K562 (cell line): ENCODE results near the gene CACNA1C. TPM values are rescaled to one million over a fixed set of nuclear protein-coding genes. Genes with fewer than 3 reads are reported as not detected.

Source experiments
- ATAC-seq: fragments of 200-7000 bp; cut with Tn5 transposase; 3 replicates; pipeline ENCODE4 v1.9.1; 2020; ENCODE audit warnings: moderate library complexity
- BruUV-seq: library from RNA; stranded (reverse); fragments of 400-500 nt; replicated peaks from 2 replicates; lab custom pipeline; 2021; lab: Mats Ljungman, UMichigan
- CTCF ChIA-PET: fragments of 300-600 bp; formaldehyde crosslinking; extraction: SDS; loops from one replicate; lab custom pipeline; 2021; ENCODE audit warnings: low intra/inter-chr PET ratio; lab: Yijun Ruan, JAX
- POLR2A ChIA-PET: fragments of 300-600, 350-650 bp; sonication (Branson Sonifier 250); formaldehyde crosslinking; extraction: SDS; loops from one replicate; lab custom pipeline; 2021; ENCODE audit warnings: antibody characterized with exemption, inconsistent platforms; lab: Yijun Ruan, JAX
- DNase-seq, 4 experiments: peaks; one replicate each; pipeline versions ENCODE4 v3.0.0 to v3.0.0-alpha.2; 2011 to 2018; ENCODE audit warnings: low spot score in 3 of 4, mixed read lengths in 3 of 4; ENCODE audit errors: extremely low read depth in 1 of 4
- FAIRE-seq: peaks from 2 replicates; lab custom pipeline; 2011; peaks lifted over from hg19 to GRCh38; lab: Jason Lieb, UNC
- H2AFZ ChIP-seq: 2 replicates; pipeline ENCODE4 v1.6.0; 2011; ENCODE audit warnings: low read depth, low read length, control low read depth, inconsistent platforms
- H3K27ac ChIP-seq: fragments of 200-600 bp; 3 replicates; pipeline ENCODE4 v1.8.0; 2011; ENCODE audit warnings: low read depth, mild to moderate bottlenecking, control low read depth, inconsistent platforms, low read length, moderate library complexity, mixed read lengths; ENCODE audit errors: extremely low read depth
- H3K27me3 ChIP-seq, 2 experiments: fragments of 300-600 bp in 1 of 2; 2 replicates in 1 of 2; 3 replicates in 1 of 2; pipeline versions ENCODE4 v1.6.0 to v1.8.0; 2011; ENCODE audit warnings: inconsistent platforms in 2 of 2, low read length in 2 of 2, mild to moderate bottlenecking in 1 of 2, mixed read lengths in 1 of 2, moderate library complexity in 1 of 2; ENCODE audit not compliant: control insufficient read depth in 2 of 2, insufficient read depth in 2 of 2
- H3K36me3 ChIP-seq: fragments of 300-600 bp; 3 replicates; pipeline ENCODE4 v1.8.0; 2011; ENCODE audit warnings: mild to moderate bottlenecking, low read length, inconsistent platforms; ENCODE audit not compliant: control insufficient read depth, insufficient read depth
- H3K4me1 ChIP-seq, 2 experiments: fragments of 200-600 bp in 1 of 2; replicated peaks in 1 of 2; 2 replicates in 1 of 2; 3 replicates in 1 of 2; pipeline versions ENCODE4 v1.5.1 to v1.8.0; 2011; ENCODE audit warnings: inconsistent platforms in 2 of 2, low read length in 2 of 2, mild to moderate bottlenecking in 1 of 2, mixed read lengths in 1 of 2, moderate library complexity in 1 of 2; ENCODE audit not compliant: control insufficient read depth in 2 of 2, insufficient read depth in 2 of 2
- H3K4me2 ChIP-seq: 2 replicates; pipeline ENCODE4 v1.6.1; 2011; ENCODE audit warnings: low read length, control low read depth, inconsistent platforms, mixed read lengths; ENCODE audit not compliant: insufficient read depth
- H3K4me3 ChIP-seq: fragments of 200-600 bp; sonication (generic), shearing (Covaris generic); 2 replicates; pipeline ENCODE4 v1.5.1; 2016; ENCODE audit warnings: control low read depth, inconsistent platforms
- H3K79me2 ChIP-seq: fragments of 200-600 bp; 3 replicates; pipeline ENCODE4 v1.8.0; 2011; ENCODE audit warnings: low read length, inconsistent platforms; ENCODE audit not compliant: control insufficient read depth, insufficient read depth
- H3K9ac ChIP-seq, 2 experiments: 2 replicates each; pipeline versions ENCODE4 v1.6.0 to v1.6.1; 2011; ENCODE audit warnings: low read depth in 2 of 2, low read length in 2 of 2, control low read depth in 1 of 2, inconsistent platforms in 1 of 2, mild to moderate bottlenecking in 1 of 2, mixed read lengths in 1 of 2; ENCODE audit not compliant: insufficient read depth in 1 of 2
- H3K9me1 ChIP-seq: one replicate; pipeline ENCODE4 v1.6.0; 2011; ENCODE audit warnings: inconsistent platforms, mild to moderate bottlenecking, low read length, moderate library complexity; ENCODE audit not compliant: control insufficient read depth, insufficient read depth
- H3K9me3 ChIP-seq: replicated peaks from 2 replicates; pipeline ENCODE4 v1.5.1; 2011; ENCODE audit warnings: low read depth, low read length, inconsistent platforms; ENCODE audit not compliant: control insufficient read depth, insufficient read depth
- H4K20me1 ChIP-seq: replicated peaks from 2 replicates; pipeline ENCODE4 v1.6.1; 2011; ENCODE audit warnings: low read length, inconsistent platforms, mixed read lengths; ENCODE audit not compliant: control insufficient read depth, insufficient read depth
- ARID3B ChIP-seq: fragments of 250-450 bp; sonication (Bioruptor Pico); IDR thresholded peaks from 2 replicates; pipeline ENCODE4 v1.4.0; 2020; ENCODE audit warnings: borderline replicate concordance
- HMG20A ChIP-seq: fragments of 450-650 bp; formaldehyde crosslinking; conservative IDR thresholded peaks from 2 replicates; pipeline ENCODE4 v1.4.0; 2020; ENCODE audit warnings: mild to moderate bottlenecking, mixed read lengths
- NFE2 ChIP-seq: IDR thresholded peaks from 2 replicates; pipeline ENCODE4 v1.6.1; 2014; ENCODE audit warnings: antibody characterized with exemption, low read depth
- RBM15 ChIP-seq: fragments of 200-400 bp; formaldehyde crosslinking; IDR thresholded peaks from 2 replicates; pipeline ENCODE4 v1.6.1; 2018; ENCODE audit warnings: mild to moderate bottlenecking, low read length, moderate library complexity; ENCODE audit not compliant: insufficient read depth
- ZNF561 ChIP-seq: fragments of 450-650 bp; formaldehyde crosslinking; conservative IDR thresholded peaks from 2 replicates; pipeline ENCODE4 v1.4.0; 2020; ENCODE audit warnings: mild to moderate bottlenecking, moderate library complexity
- WGBS: fragments of 100-300 bp; shearing (Covaris generic); methylation state at CpG from one replicate; pipeline ENCODE4 v1.1.6; 2016; ENCODE audit warnings: low coverage, mixed read lengths; ENCODE audit not compliant: insufficient coverage; ENCODE audit errors: missing lambda C conversion rate; 5-methylcytosine and 5-hydroxymethylcytosine counted together
- in situ Hi-C: fragments of 300-500 bp; cut with MboI; formaldehyde crosslinking; loops from 4 replicates; pipeline ENCODE4 v1.15.0; 2018; ENCODE audit warnings: inconsistent platforms, mixed read lengths
- intact Hi-C: fragments of 100-400 bp; cut with micrococcal nuclease; formaldehyde crosslinking; loops from 2 replicates; pipeline ENCODE4 v1.14.2; 2022
- polyA plus RNA-seq, 8 experiments: library from polyadenylated mRNA; depleted of rRNA in 4 of 8; stranded (reverse) in 5 of 8; unstranded in 3 of 8; fragments of >200 nt; fragmentation: Nextera tagmentation in 2 of 8; fragmentation: Illumina TruSeq in 1 of 8; extraction: Ambion mirVana in 2 of 8; extraction: Trizol in 1 of 8; gene quantifications; 2 replicates each; pipeline versions ENCODE4 v1.2.1 to v1.2.3, GENCODE V29; 2011 to 2014; ENCODE audit warnings: inconsistent platforms in 1 of 8, missing spikeins in 1 of 8
- total RNA-seq, 7 experiments: library from RNA; depleted of rRNA in 6 of 7; stranded (reverse); fragments of >200 nt in 6 of 7; fragmentation: Illumina TruSeq in 2 of 7; extraction: Trizol in 2 of 7; gene quantifications; 2 replicates each; pipeline versions ENCODE4 v1.2.1 to v1.2.3, GENCODE V29; 2011 to 2021; ENCODE audit warnings: low replicate concordance in 1 of 7

Gene CACNA1C
- total and polyA plus RNA-seq, 9 of the 15 experiments (the other 6 are each of a cell fraction or from before 2014, with no cell fraction given), result not detected

- no peaks in the 10 kb centered on the region for H3K9me1 ChIP-seq
- intact Hi-C loops (no loop called here), in situ Hi-C loops (no loop called here)
- no peak overlapping the region for H3K27ac ChIP-seq
- no peaks in the 10 kb centered on the region for H3K36me3 ChIP-seq
- peaks cover 1 to 8% of the 10 kb centered on the region in 2 experiments; a peak in 2 of 5 replicates for H3K27me3 ChIP-seq
- DNase-seq, result no peak
- ATAC-seq, result no peak
- no peaks in the 10 kb centered on the region for H3K9me3 ChIP-seq
- H3K4me2 ChIP-seq, result no peak overlapping the region
- H3K4me3 ChIP-seq, result no peak overlapping the region
- H2AFZ ChIP-seq, result no peak overlapping the region
- 0% methylated on average over 1 of the region's 1 CpG for WGBS
- no peak overlapping the region for H3K9ac ChIP-seq
- H3K4me1 ChIP-seq, result no peaks in the 10 kb centered on the region
- no peaks in the 10 kb centered on the region for H3K79me2 ChIP-seq
- FAIRE-seq, result no peak
- H4K20me1 ChIP-seq, result no peaks in the 10 kb centered on the region
- ChIA-PET POLR2A (no interaction called here), CTCF (no interaction called here)
- no peak for TF ChIP-seq ZNF561
- no peak for TF ChIP-seq HMG20A (CRISPR knock-in tag)
- TF ChIP-seq NFE2, result no peak
- no peak for TF ChIP-seq ARID3B (CRISPR knock-in tag)
- no peak for TF ChIP-seq RBM15
- BruUV-seq, result no TSS peak
Measured at GRCh38 chr12:2147335-2147734, 94.5 kb downstream of the CACNA1C start.
